Muscle of back (tissue), 11 donors: ENCODE data around the gene ADAMTS4. TPM values are rescaled to one million over a fixed set of nuclear protein-coding genes. Genes with fewer than 3 reads are reported as not detected.

Source experiments
- DNase-seq, 3 donors: peaks; one replicate each; pipeline versions ENCODE4 v3.0.0 to v3.0.0-alpha.2; 2013
- polyA plus RNA-seq, 10 donors: library from polyadenylated mRNA; unstranded; fragments of 120-200 nt; gene quantifications; one replicate each; pipeline ENCODE4 v1.2.1, GENCODE V29; 2013; ENCODE audit not compliant: insufficient read length in 10 of 10

Gene ADAMTS4
- polyA plus RNA-seq, 10 donors = 6.8 to 23.6 (median 11.8) TPM

DNA sequence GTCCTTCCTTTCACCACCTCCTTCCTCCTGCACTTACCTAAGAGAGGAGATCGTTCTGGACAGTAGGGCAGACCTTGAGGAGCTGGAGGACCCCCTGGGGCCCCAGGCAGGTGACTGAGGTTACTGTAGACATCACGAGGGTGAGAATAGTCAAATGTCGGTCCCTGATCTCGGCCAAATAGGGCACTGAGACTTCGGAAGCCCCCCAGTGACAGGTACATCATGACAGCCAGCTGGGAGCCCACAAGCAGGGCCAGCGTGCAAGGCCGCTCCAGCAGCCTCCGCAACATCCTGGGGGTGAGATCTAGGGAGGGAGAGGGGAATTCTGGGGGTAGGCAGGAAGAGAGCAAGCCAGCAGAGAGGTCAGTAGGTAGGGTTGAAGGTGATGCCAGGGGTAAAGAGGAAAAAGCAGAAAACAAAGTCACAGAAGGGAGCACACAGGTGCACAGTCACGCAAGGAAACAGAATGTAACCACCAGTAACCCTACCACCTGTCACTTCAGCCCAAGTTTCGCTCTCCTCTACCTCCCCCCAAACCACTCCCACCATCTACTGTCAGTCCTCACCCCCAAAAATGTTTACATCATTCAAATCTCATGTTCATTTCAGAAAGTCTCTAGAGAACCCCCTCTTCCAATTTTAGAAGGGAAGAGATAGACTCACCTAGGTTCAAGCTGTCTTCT, 22.9 kb downstream of the ADAMTS4 start:
- DNase-seq = no peak

DNA sequence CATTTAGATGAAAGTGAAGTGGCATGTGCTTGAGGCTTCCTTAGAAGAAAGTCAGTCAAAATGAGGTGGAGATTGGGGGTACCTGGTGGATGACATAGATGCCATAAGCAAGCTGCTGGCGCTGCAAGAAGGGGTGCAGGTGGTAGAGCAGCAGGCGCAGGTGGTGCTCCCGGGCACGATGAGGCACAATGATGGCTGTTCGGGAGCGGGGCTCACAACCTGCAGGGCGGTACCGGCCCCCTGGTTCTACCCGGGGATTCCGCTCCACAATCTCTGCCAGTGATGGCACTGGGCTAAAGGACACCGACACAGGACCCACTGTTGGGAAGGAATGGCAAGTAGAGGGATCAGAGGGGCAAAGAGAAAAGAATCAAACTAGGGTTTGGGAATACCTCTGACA, 23.9 kb downstream of the ADAMTS4 start:
- no peak for DNase-seq

DNA sequence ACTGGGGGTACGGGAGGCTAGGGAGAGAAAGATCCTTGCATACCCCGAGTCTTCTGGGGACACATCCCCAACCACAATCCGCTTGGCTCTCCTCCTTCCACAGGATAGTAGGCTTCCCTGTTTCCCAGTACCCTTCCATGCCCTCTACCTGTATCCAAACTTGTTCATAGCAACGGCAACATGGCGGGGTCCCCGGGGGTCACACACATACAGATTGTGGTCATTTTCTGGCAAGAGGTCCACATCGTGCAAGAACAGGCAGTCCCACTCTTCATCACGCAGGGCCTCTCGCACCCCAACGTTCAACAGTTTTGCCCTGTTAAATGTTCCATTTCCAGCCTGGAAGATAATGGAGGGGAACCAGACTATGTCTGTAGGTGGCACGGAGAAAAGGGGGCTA, 25.1 kb downstream of the ADAMTS4 start:
- DNase-seq = no peak

DNA sequence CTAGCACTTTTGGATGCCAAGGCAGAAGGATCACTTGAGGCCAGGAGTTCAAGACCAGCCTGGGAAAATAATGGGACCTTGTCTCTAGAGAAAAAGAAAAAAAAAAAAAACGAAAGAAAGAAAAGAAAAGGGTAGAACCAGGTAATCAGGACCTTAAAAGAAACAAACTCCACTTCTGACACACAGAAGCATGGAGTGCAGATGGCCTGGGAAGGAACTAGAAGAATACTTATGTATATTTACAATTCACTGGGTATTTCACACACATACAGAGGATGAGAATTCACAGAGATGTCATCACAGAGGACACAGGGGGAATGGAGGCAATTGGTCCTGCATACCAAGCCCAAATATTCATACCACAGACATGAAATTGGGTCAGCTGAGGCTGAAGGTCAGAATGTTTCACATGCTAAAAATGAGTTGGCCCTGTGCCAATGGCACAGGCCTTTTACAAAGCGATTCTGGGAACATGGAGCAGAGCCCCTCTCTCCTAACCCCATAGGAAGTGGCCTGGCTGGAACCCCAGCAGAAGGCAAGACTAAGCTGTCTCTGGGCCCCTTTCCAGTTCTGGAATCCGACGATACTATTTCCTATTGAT, 26.0 kb downstream of the ADAMTS4 start:
- DNase-seq = peak in 2 of 3 donors; percentile 65 to 72

DNA sequence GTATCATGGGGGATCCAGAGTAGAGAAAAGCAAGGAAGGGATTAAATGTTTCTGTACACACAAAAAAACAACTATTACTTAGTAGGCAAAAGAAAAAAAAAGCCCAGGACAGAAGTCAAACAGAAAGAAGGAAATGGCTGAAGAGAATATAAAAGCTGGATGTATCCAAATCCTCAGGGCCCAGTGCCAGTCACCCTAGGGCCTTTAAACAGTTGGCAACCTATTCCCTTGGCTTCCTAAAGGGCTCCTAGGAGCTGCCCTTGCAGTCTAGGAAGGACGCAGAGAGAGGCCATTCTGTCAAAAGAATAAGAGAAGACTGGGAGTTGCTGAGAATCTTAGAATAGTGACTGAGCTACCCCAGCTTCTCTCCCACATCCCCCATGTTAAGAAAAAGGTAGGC, 26.5 kb downstream of the ADAMTS4 start:
- no peak for DNase-seq

DNA sequence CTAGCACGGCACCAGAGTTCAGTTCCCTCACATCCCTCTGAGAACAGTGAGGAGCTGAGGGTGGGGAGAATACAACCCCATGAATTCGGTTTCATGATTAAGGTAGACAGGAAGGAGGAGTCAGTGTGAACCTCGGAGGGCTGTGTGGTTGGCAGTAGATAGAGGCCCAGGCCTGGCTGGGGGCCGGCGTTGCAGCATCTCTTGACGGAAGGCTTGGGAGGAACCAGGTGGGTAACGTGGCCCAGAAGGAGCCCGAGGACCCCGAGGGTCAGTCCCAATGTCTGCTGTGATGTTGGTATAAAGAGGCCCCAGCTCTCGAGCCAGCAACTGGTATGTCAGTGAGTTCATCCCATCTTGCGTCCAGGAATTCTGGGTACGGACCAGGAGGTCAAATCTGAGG, 27.2 kb downstream of the ADAMTS4 start:
- no peak for DNase-seq

DNA sequence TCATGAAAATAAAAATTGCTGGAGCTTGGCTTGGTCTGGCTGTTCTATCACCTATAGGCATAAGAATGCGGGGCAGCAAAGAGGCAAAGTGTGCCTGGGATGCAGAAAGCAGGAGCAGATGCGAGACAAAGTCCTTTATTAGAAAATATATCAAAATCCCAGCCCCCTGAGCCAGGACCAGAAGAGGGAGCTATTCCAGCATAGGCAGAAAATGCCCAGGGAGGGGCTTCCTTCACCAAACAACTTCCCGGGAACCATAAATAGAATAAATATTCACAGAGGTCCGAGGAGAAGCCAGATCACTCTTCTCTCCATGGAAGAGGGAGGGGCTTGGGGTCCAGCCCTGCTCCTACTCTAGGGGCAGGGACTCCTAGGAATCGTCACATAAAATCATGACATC, 27.7 kb downstream of the ADAMTS4 start:
- no peak for DNase-seq

DNA sequence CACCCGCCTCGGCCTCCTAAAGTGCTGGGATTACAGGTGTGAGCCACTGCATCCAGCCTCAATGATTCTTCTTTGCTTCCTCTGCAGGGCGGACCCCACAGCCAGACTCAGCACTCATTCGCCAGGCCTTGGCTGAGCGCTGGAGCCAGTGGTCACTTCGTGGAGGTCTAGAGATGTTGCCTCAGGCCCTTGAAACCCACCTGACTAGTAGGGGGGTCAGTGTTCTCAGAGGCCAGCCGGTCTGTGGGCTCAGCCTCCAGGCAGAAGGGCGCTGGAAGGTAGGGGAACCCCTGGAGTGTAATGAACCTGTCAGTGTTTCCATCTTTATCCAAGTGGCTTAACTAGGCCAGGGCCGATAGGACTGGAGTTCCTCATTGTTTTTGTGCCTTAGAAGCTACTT, 29.9 kb downstream of the ADAMTS4 start:
- no peak for DNase-seq

DNA sequence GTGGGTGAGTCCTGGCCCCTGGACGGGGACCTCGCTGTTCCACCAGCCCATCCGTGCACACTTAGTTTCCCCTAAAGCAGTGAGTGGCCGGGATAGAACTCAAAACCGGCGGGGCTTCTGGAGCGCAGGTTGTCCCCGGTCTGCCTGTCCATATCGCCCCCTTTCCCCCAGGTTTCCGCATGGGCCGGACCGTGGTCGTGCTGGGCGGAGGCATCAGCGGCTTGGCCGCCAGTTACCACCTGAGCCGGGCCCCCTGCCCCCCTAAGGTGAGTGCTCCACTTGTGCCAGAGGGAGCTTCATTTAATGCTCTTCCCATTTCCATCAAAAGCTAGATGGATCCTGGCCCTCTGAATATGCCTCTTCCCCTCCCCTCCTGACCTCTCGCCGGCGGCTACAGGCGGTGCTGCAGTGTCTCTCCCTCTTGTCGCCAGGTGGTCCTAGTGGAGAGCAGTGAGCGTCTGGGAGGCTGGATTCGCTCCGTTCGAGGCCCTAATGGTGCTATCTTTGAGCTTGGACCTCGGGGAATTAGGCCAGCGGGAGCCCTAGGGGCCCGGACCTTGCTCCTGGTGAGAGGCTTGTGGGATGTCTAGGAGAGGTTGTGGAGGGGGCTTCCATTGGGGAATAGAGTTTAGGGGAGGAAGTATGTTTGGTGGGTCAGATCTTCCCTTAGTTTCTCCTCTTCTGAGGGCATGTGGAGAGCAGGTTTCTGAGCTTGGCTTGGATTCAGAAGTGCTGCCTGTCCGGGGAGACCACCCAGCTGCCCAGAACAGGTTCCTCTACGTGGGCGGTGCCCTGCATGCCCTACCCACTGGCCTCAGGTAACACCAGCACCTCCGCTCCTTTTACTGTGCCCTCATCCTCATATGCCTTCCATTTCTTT, 31.9 kb downstream of the ADAMTS4 start:
- DNase-seq = peak in 1 of 3 donors; percentile 55

DNA sequence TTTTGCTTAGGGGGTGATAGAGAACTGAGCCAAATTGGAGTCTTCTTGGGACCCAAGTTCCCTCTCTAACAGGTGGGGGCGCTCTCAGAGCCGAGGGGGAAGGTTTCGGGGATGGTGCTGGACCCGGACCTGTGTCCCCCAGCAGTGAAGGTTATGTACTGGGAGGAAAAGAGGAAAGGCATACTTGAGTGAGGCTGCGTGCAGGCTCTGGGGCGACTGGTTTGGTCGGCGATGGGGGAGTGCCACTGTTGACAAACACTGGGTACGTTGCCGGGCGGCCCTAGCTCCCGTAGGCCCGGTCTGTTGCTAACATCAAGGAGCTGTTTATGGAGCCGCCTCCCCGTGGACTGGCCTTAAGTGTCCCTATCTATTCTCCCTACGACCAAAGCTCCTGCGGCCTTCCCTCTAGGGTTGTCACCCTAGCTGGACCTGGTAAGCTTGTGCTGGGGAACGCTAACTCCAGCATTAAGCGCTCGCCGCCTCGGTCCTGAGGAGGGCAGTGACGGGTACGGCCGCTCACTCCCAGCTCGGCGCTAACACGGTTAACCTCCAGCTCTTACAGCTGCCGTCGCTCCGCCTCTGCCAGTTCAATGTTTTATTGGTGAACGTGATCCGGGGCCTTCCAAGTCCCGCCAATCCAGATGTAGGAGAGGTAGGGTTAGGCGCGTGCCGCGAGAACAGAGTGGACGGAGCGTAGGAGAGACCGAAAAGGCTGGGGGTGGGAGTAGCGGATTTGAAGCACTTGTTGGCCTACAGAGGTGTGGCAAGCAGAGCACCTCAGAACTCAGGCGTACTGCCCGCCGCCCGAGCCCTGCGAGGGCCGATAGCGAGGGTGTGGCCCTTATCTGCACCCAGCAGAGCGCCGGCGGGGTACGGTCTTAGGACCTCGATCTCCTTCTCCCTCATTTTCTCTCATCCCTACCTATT, 32.8 kb downstream of the ADAMTS4 start, which contains the start of gene PPOX:
TSS of gene PPOX (plus strand) at position 685 of the 927 bp plus-strand sequence. CDS start 422 bp downstream, outside the sequence.
- DNase-seq = peak; percentile 97 to 99 (median 98)

DNA sequence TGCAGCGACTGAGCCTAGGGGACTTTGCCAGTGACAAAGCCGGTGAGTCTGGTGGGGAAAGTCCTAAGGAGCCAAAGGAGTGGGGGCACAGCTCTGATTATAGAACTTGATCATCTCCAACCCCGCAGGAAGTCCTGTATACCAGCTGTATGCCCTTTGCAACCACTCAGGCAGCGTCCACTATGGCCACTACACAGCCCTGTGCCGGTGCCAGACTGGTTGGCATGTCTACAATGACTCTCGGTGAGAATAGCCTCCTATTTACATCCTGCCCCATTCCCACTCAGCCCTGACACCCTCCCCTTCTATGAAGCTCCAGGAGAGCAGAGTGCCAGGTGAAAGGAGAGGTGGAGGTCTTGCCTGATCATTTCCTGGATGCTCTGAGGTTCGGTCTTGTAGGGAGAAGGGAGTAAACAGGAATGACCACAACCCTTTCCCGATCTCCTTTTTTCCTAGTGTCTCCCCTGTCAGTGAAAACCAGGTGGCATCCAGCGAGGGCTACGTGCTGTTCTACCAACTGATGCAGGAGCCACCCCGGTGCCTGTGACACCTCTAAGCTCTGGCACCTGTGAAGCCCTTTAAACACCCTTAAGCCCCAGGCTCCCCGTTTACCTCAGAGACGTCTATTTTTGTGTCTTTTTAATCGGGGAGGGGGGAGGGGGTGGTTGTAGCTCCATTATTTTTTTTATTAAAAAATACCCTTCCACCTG, 33.8 kb downstream of the ADAMTS4 start:
- no peak for DNase-seq

DNA sequence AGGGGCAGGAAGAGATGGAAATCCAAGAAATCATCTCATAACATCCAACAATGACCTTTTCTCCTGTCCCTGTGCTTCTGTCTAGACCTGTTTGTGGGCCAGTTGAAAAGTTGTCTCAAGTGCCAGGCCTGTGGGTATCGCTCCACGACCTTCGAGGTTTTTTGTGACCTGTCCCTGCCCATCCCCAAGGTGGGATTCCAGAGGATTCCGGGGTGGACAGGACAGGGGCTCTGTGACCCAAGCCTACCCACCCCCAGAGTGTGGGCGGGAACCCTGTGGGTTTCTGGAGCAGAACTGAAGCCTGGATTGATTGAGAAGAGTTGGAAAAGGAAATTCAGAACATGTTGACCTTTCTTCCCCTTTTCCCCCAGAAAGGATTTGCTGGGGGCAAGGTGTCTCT, 35.1 kb downstream of the ADAMTS4 start:
- no peak for DNase-seq

DNA sequence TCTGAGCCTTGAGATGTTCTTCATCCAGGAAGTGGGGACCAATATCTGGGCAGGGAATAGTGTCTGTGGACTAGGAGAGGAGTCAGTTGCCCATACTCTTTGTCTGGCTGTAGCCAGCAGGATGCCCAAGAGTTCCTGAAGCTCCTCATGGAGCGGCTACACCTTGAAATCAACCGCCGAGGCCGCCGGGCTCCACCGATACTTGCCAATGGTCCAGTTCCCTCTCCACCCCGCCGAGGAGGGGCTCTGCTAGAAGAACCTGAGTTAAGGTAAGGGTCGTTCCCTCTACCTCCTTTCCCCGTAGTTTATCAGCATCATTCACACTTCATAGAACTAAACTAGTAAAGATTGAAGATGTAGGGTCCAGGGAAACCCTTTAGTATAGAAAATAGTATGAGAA, 36.0 kb downstream of the ADAMTS4 start:
- DNase-seq = no peak

DNA sequence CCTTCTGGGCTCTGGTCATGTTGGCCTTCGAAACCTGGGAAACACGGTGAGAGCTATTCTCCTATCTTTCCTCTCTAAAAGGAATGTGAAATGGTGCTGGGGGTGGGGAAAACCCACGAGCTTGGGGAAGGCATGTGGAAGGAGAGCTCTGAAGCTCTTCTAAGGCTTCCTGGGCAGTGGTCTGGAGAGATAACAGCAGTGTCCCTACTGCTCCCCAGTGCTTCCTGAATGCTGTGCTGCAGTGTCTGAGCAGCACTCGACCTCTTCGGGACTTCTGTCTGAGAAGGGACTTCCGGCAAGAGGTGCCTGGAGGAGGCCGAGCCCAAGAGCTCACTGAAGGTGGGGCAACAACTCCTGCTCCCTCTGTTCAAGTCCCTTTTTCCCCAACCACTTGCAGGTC, 36.8 kb downstream of the ADAMTS4 start:
- no peak for DNase-seq

DNA sequence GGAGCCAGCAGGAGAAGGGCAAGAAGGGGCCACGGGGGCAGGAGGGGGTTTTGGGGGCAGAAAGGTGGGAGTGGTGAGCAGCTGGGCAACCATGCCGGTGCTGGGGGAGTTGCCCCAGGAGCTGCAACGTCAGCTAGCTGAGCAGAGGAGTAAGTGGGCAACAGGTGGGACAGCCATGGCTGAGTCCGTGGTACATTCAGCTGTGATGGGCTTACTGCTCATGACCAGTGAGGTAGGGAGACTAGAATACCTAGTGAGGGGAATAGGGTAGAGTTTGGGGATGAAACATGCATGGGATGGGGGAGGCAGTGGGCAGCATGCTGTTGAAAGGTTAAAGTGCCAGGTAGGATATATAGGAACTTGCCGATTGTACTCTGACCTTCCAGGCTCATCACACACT, 37.2 kb downstream of the ADAMTS4 start:
- DNase-seq = no peak

DNA sequence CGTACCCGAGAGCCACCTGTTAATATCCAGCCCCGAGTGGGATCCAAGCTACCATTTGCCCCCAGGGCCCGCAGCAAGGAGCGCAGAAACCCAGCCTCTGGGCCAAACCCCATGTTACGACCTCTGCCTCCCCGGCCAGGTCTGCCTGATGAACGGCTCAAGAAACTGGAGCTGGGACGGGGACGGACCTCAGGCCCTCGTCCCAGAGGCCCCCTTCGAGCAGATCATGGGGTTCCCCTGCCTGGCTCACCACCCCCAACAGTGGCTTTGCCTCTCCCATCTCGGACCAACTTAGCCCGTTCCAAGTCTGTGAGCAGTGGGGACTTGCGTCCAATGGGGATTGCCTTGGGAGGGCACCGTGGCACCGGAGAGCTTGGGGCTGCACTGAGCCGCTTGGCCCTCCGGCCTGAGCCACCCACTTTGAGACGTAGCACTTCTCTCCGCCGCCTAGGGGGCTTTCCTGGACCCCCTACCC, 38.1 kb downstream of the ADAMTS4 start:
- no peak for DNase-seq

DNA sequence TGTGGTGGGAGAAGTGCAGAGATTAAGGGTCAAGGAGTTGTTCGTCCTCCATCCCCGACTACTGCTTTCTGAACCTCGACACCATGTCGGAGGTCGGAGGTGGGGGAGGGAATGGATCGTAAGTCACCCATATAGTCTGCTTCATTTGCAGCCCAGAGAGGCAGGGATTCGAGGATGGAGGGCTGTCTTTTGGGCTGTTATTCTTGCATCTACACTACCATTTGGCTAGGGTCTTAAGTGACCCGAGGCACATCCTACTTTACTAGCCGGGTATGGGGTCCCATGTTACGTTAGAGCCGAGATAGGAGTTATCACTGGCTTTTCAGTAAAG, 39.0 kb downstream of the ADAMTS4 start:
- DNase-seq = no peak

DNA sequence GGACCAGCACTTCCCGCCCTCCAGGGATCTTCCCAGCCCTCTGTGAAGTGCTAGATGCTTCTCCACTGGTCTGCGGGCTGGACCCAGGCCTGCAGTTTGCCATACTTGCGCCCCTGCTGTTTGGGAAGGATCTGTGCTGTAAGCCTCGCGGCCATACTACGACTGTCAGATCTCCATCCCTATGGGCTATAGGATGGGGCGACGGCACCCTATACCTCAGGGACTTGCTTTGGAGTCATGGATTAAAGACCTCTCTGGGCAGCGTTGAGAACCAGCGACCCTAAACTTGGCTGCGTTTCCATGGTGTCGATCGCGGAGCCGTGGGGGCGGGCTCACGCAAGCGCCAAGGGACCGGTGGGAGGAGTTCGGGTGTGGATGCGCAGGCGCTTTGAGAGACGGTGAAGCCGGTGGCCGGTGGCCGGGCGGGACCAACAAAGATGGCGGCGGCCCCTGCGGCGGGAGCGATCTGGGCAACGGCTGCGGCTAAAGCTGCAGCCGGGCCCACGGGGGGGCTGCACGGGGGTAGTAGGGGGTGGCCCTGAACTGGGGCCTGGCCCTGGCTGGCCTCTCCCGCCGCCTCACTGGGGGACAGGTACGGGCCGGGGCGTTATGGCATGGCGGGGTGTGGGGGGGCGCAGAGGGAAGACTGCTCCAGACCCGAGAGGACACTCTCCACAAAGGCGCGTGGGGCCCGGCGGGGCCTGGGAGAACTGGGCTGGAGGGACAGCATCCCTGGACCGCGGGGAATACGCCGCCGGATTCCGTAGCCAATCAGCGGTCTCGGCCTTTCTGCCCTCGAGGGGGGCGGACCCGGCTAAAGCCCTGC, 39.6 kb downstream of the ADAMTS4 start, which contains the start of gene USP21:
TSS of gene USP21 (plus strand) at position 414 of the 826 bp plus-strand sequence. CDS start 1,141 bp downstream, outside the sequence.
- peak; percentile 92 to 97 (median 95) for DNase-seq

DNA sequence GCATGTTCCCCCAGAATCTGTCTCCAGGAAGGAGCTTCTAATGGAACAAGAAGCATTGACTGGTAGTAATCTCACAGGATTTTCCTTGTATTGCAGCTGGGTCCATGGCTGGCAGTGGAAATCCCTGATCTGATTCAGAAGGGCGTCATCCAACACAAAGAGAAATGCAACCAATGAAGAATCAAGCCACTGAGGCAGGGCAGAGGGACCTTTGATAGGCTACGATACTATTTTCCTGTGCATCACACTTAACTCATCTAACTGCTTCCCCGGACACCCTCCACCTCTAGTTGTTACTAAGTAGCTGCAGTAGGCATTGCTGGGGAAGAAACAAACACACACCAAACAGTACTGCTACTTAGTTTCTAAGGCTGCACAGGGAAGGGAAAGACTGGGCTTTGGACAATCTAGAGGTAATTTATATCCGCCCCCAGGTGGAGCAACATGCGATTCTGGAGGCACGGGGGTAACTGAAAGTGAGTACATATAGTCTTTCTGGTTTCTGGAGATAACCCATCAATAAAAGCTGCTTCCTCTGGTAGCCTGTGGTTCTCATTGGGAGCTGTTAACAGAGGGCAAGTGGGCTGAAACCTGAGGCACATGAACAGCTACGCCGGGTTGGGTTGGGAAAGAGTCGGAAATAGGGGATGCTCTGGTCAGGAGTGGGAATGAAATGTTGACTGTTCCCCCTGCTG, 40.4 kb downstream of the ADAMTS4 start:
- no peak for DNase-seq
